Tibial artery (tissue), 4 donors: ENCODE measurements around the gene SAPCD2.

Experiments used
- DNase-seq, 2 donors: peaks; one replicate each; pipeline ENCODE4 v3.0.0-alpha.2; 2019
- H3K27ac ChIP-seq, 2 donors: fragments of 200-600 bp; sonication (generic) in 1 of 2; 1 replicate in 1 of 2; 2 replicates in 1 of 2; pipeline ENCODE4 v1.5.1; 2018 to 2019; ENCODE audit warnings: mild to moderate bottlenecking in 1 of 2
- H3K27me3 ChIP-seq, 2 donors: fragments of 200-600 bp; sonication (generic) in 1 of 2; one replicate each; pipeline versions ENCODE4 v1.5.1 to v1.6.0; 2016 to 2019
- H3K36me3 ChIP-seq, 3 donors: fragments of 200-600 bp; sonication (generic) in 2 of 3; one replicate each; pipeline ENCODE4 v1.5.1; 2016 to 2019; ENCODE audit warnings: mild to moderate bottlenecking in 2 of 3
- H3K4me1 ChIP-seq, 4 donors: fragments of 200-600 bp; sonication (generic) in 2 of 4; 1 replicate in 3 of 4; 2 replicates in 1 of 4; pipeline ENCODE4 v1.5.1; 2016 to 2019
- H3K4me3 ChIP-seq, 2 donors: fragments of 200-600 bp; sonication (generic) in 1 of 2; 1 replicate in 1 of 2; 2 replicates in 1 of 2; pipeline ENCODE4 v1.5.1; 2018 to 2019; ENCODE audit warnings: mild to moderate bottlenecking in 2 of 2
- H3K9me3 ChIP-seq, 3 donors: fragments of 200-600 bp; sonication (generic) in 1 of 3; one replicate each; pipeline ENCODE4 v1.5.1; 2016 to 2019
- intact Hi-C: fragments of 100-400 bp; cut with DNase I; formaldehyde crosslinking; loops from one replicate; pipeline ENCODE4 v1.15.0; 2023; ENCODE audit warnings: low total_unique reads
- TF ChIP-seq, protein P1 (sequence below), 2 experiments: fragments of 200-600 bp in 1 of 2; fragments of 450-650 bp in 1 of 2; IDR thresholded peaks; one replicate each; pipeline ENCODE4 v1.5.1; 2017 to 2019; ENCODE audit warnings: antibody characterized with exemption in 2 of 2, mild to moderate bottlenecking in 1 of 2, moderate library complexity in 1 of 2

Gene SAPCD2

DNA sequence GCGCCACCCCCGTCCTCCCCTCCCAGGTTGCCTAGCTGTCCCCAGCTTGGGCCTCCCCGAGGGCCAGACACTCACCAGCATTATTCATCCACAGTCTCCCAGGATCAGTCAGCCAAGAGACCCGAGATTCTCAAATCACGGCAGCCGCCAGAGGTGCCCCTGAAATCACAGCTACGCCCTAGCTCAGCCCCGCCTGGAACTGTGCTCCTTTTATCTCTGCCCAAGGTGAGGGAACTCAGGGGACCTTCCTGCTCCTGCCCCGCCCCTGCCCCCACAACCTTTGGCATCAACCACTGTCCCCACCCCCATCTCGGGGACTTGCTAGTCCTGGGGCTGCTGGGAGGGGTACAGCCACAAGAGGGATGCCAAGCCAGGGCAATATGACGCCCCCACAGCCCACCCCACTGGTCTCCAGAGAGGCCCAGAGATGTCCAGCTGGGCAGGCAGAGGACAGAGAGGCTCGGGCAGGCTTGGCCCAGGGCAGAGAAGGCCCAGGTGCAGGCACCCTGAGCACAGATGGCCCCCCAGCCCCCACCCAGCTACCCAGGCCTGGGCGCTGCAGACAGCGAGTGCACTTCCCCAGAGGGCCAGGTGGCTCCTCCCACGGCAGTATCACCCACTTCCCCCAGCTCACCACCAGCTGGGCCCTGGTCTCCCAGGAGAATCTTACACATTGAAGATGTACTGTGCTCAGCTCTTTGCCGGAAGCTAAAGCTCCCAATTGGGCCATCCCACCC lies 38.3 kb downstream of the SAPCD2 start, which contains the start of gene FUT7:
Gene FUT7, minus strand, starts transcription at position 185 of the 737 bp plus-strand sequence. Its CDS starts 97 bp downstream, at position 88.
- TF ChIP-seq, protein P1, sequence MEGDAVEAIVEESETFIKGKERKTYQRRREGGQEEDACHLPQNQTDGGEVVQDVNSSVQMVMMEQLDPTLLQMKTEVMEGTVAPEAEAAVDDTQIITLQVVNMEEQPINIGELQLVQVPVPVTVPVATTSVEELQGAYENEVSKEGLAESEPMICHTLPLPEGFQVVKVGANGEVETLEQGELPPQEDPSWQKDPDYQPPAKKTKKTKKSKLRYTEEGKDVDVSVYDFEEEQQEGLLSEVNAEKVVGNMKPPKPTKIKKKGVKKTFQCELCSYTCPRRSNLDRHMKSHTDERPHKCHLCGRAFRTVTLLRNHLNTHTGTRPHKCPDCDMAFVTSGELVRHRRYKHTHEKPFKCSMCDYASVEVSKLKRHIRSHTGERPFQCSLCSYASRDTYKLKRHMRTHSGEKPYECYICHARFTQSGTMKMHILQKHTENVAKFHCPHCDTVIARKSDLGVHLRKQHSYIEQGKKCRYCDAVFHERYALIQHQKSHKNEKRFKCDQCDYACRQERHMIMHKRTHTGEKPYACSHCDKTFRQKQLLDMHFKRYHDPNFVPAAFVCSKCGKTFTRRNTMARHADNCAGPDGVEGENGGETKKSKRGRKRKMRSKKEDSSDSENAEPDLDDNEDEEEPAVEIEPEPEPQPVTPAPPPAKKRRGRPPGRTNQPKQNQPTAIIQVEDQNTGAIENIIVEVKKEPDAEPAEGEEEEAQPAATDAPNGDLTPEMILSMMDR (IDR thresholded peaks at IDR 0.05) = no peak
- peaks cover 0 to 18% of the 10 kb centered on the region in 2 donors for H3K27me3 ChIP-seq
- intact Hi-C loops = no loop called here
- DNase-seq = no peak
- no peak within 1 kb of the TSS for H3K27ac ChIP-seq
- H3K4me3 ChIP-seq = no peak within 1 kb of the TSS
- H3K36me3 ChIP-seq = peaks cover 0 to under 1% (median 0%) of the 10 kb centered on the region in 3 donors
- peaks cover 0 to 35% (median 27%) of the 10 kb centered on the region in 4 donors for H3K4me1 ChIP-seq
- no peaks in the 10 kb centered on the region for H3K9me3 ChIP-seq

DNA sequence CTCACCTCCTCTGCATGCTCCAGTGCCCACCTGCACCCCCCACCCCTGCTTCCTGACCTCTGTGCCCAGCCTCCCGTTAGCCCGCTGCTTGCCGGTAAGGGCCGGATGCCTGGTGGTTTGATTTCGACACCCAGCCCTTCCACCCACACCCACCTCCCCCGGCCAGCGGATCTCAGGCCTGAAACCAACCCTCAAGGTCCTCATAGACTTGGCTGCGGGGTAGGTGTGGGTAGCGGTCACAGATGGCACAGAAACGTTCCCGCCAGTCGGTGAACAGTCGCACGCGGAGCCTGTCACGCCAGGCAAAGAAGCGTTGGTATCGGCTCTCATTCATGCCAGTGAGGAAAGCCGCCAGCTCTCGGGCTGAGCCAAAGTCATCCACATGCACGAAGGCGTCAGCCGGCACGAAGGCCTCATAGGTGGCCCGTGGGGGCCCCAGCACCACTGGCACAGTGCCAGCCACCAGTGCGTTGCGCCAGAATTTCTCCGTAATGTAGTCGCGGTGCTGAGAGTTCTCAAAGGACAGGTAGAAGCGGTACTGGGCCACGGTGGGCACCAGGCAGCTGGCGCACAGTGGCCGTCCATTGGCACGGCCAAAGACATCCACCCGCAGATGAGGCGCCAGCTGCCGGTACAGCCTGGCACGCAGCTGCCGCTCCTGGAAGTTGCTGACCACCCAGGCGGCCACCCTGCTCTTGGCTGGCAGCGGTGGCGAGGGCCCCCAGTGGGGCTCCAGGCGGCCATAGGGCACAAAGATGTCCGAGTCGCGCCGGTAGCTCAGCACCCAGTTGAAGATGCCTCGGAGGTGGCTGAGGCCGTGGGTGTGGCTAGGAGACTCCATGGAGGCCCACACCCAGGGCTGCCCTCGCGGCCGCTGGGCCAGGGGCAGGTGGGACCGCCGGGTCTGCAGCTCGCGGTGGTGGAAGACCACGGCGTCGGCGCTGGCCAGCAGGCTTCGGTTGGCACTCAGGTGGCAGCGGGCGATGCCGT lies 39.5 kb downstream of the SAPCD2 start:
- peaks cover 0 to 48% (median 34%) of the 10 kb centered on the region in 4 donors for H3K4me1 ChIP-seq
- no peaks in the 10 kb centered on the region for H3K9me3 ChIP-seq
- no peaks in the 10 kb centered on the region for H3K36me3 ChIP-seq
- no peak overlapping the region for H3K4me3 ChIP-seq
- TF ChIP-seq, protein P1 (IDR thresholded peaks at IDR 0.05) = no peak
- intact Hi-C loops = no loop called here
- peaks cover 0 to 13% of the 10 kb centered on the region in 2 donors for H3K27me3 ChIP-seq
- H3K27ac ChIP-seq = no peak overlapping the region
- DNase-seq = no peak

DNA sequence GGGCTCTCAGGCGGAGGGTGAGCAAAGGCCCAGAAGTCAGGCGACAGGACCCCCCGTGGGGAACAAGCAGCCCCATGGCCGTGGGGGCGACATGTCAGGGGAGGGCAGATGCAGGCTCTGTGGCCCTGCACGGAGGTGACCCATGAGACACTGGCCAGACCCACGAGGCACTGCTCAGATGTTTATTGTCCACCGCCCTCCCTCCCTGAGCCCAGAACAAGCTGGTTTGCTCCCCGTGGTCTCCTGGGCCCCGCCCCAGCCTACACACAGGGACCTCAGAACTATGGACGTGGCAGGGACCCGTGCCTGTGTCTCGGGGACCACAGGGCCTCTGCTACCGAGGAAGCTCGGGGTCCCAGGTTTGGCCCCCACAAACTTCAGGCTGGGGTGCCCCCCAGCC lies 40.4 kb downstream of the SAPCD2 start:
- H3K4me3 ChIP-seq = no peak overlapping the region
- peaks cover 0 to 8% of the 10 kb centered on the region in 2 donors for H3K27me3 ChIP-seq

DNA sequence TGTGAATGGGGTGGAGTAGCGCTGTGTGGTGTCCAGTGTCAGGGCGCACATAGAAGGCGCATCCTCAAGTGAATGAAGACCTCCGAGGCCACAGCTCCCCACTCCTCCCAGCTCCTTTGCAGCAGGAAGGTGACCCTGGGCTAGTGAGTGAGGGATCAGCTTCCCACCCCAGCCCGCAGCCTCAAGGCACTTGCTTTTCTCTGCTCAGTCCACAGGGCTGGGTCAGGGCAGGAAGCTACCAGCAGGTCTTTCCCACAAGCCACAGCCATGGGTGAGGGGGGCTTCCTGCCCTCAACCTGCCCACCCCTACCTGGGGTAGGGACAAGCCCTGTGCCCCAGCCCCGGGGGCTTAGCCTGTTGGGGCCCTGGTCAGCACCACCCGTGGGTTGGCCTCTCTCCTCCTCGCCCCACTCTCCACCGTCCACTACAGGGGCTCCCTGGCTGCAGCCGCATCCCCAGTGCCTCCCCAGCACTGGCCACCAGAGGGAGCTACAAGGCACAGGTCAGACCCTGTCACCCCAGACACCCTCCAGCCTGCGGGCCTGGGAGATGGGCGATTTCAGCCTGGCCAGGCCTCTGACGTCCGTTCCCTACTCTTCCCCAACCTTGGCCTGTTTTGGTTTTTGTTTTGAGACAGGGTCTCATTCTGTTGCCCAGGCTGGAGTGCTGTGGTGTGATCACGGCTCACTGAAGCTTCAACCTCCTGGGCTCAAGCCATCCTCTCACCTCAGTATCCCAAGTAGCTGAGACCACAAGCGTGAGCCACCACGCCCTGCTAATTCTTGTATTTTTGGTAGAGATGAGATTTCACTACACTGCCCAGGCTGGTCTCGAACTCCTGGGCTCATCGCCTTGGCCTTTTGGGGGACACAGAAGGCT lies 41.1 kb downstream of the SAPCD2 start:
- TF ChIP-seq, protein P1 (IDR thresholded peaks at IDR 0.05) = peak; percentile 75 to 85
- H3K27me3 ChIP-seq = peaks cover 0 to under 1% of the 10 kb centered on the region in 2 donors
- peak; percentile 68 to 82 for DNase-seq
- H3K4me3 ChIP-seq = peak overlapping the region; percentile 57 to 60
- no peaks in the 10 kb centered on the region for H3K36me3 ChIP-seq
- peaks cover 0 to 38% (median 28%) of the 10 kb centered on the region in 4 donors for H3K4me1 ChIP-seq
- no peak overlapping the region for H3K27ac ChIP-seq
- intact Hi-C loops = loop anchor here (5.0 kb wide), 2 partner anchors 77 to 187 kb away; partner anchors contain the start of genes AJM1 and LCN12
- no peaks in the 10 kb centered on the region for H3K9me3 ChIP-seq

More for the DNA sequence above, 40.4 kb downstream of the SAPCD2 start:
- intact Hi-C loops = no loop called here
- TF ChIP-seq, protein P1 (IDR thresholded peaks at IDR 0.05) = no peak
- Histone ChIP-seq H3K27ac (no peak overlapping the region), H3K9me3 (no peaks in the 10 kb centered on the region), H3K4me1 (peaks cover 0 to 45% (median 31%) of the 10 kb centered on the region in 4 donors), H3K36me3 (no peaks in the 10 kb centered on the region)
- DNase-seq = no peak
